HG03354 (cell line): ENCODE results near the gene VRK2.
"Not testable (repeated sequence)": the region's sequence is repeated elsewhere in the genome, so short reads cannot be mapped to it uniquely, and the experiment has no call there.

Experiments used
- ATAC-seq: cut with Tn5 transposase; IDR thresholded peaks from one replicate; pipeline ENCODE4 v1.9.1; 2021; ENCODE audit warnings: mild to moderate bottlenecking; ENCODE audit not compliant: unreplicated experiment, poor library complexity, severe bottlenecking

VRK2 gene

GRCh38 chr2:58099096-58099769, 52.6 kb downstream of the VRK2 start:
- no peak for ATAC-seq

GRCh38 chr2:58101500-58101899, 54.9 kb downstream of the VRK2 start:
- no peak for ATAC-seq

GRCh38 chr2:58106896-58107295, 60.3 kb downstream of the VRK2 start:
- no peak for ATAC-seq

- no peak for ATAC-seq
These were observed 61.5 kb downstream of the VRK2 start for GRCh38 chr2:58107803-58108710.

GRCh38 chr2:58109481-58109880, 62.9 kb downstream of the VRK2 start:
- no peak for ATAC-seq

GRCh38 chr2:58110765-58111164, 64.2 kb downstream of the VRK2 start:
- ATAC-seq: no peak

- ATAC-seq: not testable (repeated sequence)
These were observed 67.0 kb downstream of the VRK2 start for GRCh38 chr2:58113563-58113962.

- ATAC-seq: no peak
These were observed 74.1 kb downstream of the VRK2 start for GRCh38 chr2:58120626-58121229.

GRCh38 chr2:58122040-58122439, 75.4 kb downstream of the VRK2 start:
- ATAC-seq: no peak

- ATAC-seq: no peak
These were observed 75.9 kb downstream of the VRK2 start for GRCh38 chr2:58122540-58122939.

GRCh38 chr2:58127111-58127510, 80.5 kb downstream of the VRK2 start:
- no peak for ATAC-seq

GRCh38 chr2:58130238-58130637, 83.6 kb downstream of the VRK2 start:
- ATAC-seq: no peak

GRCh38 chr2:58131191-58132011, 84.8 kb downstream of the VRK2 start:
- no peak for ATAC-seq

GRCh38 chr2:58133395-58133794, 86.8 kb downstream of the VRK2 start:
- no peak for ATAC-seq

- ATAC-seq: no peak
These were observed 89.3 kb downstream of the VRK2 start for GRCh38 chr2:58135861-58136260.

GRCh38 chr2:58137221-58137620, 90.6 kb downstream of the VRK2 start:
- ATAC-seq: peak; percentile 47

- no peak for ATAC-seq
These were observed 91.2 kb downstream of the VRK2 start for GRCh38 chr2:58137856-58138255.

- ATAC-seq: no peak
These were observed 91.9 kb downstream of the VRK2 start for GRCh38 chr2:58138396-58139030.

GRCh38 chr2:58140508-58141072, 94.0 kb downstream of the VRK2 start:
- ATAC-seq: no peak
